HCT116 (cell line): ENCODE measurements around the gene RALGPS2. TPM values are rescaled to one million over a fixed set of nuclear protein-coding genes. Genes with fewer than 3 reads are reported as not detected.

Experiments used
- ATAC-seq: fragments of 200-7000 bp; cut with Tn5 transposase; 2 replicates; pipeline ENCODE4 v1.9.1; 2020; ENCODE audit warnings: mild to moderate bottlenecking, moderate library complexity
- BruUV-seq: library from RNA; stranded (reverse); fragments of 400-500 nt; replicated peaks from 2 replicates; lab custom pipeline; 2021; lab: Mats Ljungman, UMichigan
- CTCF ChIA-PET: fragments of 300-600 bp; sonication (Branson Sonifier 250); formaldehyde crosslinking; loops from one replicate; lab custom pipeline; 2021; ENCODE audit warnings: antibody characterized with exemption; lab: Charles Lee
- POLR2A ChIA-PET: fragments of 300-600, 350-600 bp; sonication (Branson Sonifier 250); formaldehyde crosslinking; loops from one replicate; lab custom pipeline; 2021; ENCODE audit warnings: antibody characterized with exemption; lab: Charles Lee
- RAD21 ChIA-PET, 2 experiments: fragments of 300-600 bp; sonication (Branson Sonifier 250); formaldehyde crosslinking; loops; one replicate each; lab custom pipeline; 2023; ENCODE audit warnings: low total read pairs in 2 of 2; ENCODE audit not compliant: uncharacterized antibody in 2 of 2, unreplicated experiment in 2 of 2, low non-redundant PET in 1 of 2; lab: Charles Lee
- DNase-seq: peaks from one replicate; pipeline ENCODE4 v3.0.0-alpha.2; 2010; ENCODE audit warnings: low read depth, low spot score
- H2AFZ ChIP-seq: fragments of 200-600 bp; shearing (Covaris generic), sonication (generic); 2 replicates; pipeline ENCODE4 v1.6.1; 2017; ENCODE audit warnings: low read depth, mixed run types, mixed read lengths, antibody characterized with exemption, low read length; ENCODE audit not compliant: poor library complexity, severe bottlenecking
- H3K27ac ChIP-seq: 2 replicates; pipeline ENCODE4 v1.5.1; 2012; ENCODE audit warnings: low read depth, low read length
- H3K27me3 ChIP-seq: fragments of 200-600 bp; sonication (generic); 2 replicates; pipeline ENCODE4 v1.6.1; 2016; ENCODE audit warnings: mixed run types, low read length, mixed read lengths; ENCODE audit not compliant: insufficient read depth
- H3K36me3 ChIP-seq, 2 experiments: fragments of 200-500 bp in 1 of 2; fragments of 200-600 bp in 1 of 2; sonication (Bioruptor generic) in 1 of 2; sonication (generic) in 1 of 2; 2 replicates each; pipeline versions ENCODE4 v1.5.1 to v1.6.1; 2014 to 2016; ENCODE audit warnings: low read length in 2 of 2, inconsistent platforms in 1 of 2, mixed read lengths in 1 of 2, mixed run types in 1 of 2; ENCODE audit not compliant: insufficient read depth in 2 of 2, control insufficient read depth in 1 of 2
- H3K4me1 ChIP-seq, 2 experiments: fragments of 200-600 bp in 1 of 2; sonication (generic) in 1 of 2; 2 replicates each; pipeline versions ENCODE4 v1.5.1 to v1.6.1; 2012 to 2017; ENCODE audit warnings: low read length in 2 of 2, inconsistent platforms in 1 of 2, mild to moderate bottlenecking in 1 of 2, mixed read lengths in 1 of 2, mixed run types in 1 of 2, moderate library complexity in 1 of 2; ENCODE audit not compliant: insufficient read depth in 2 of 2, control insufficient read depth in 1 of 2
- H3K4me2 ChIP-seq: fragments of 200-600 bp; sonication (generic); 2 replicates; pipeline ENCODE4 v1.6.1; 2017; ENCODE audit warnings: mixed run types, low read length, mixed read lengths
- H3K4me3 ChIP-seq, 2 experiments: fragments of 200-600 bp in 1 of 2; sonication (generic) in 1 of 2; replicated peaks in 1 of 2; 2 replicates each; pipeline ENCODE4 v1.5.1; 2011 to 2016; ENCODE audit warnings: low read length in 2 of 2, control low read depth in 1 of 2, low read depth in 1 of 2, mild to moderate bottlenecking in 1 of 2, mixed read lengths in 1 of 2, mixed run types in 1 of 2
- H3K79me2 ChIP-seq: fragments of 200-600 bp; sonication (generic); 2 replicates; pipeline ENCODE4 v1.6.1; 2017; ENCODE audit warnings: mild to moderate bottlenecking, mixed run types, low read length, moderate library complexity, mixed read lengths; ENCODE audit not compliant: insufficient read depth
- H3K9ac ChIP-seq: fragments of 200-600 bp; sonication (generic); 2 replicates; pipeline ENCODE4 v1.6.1; 2016; ENCODE audit warnings: low read length, mixed read lengths
- H3K9me2 ChIP-seq: fragments of 200-600 bp; sonication (generic), shearing (Covaris generic); 2 replicates; pipeline ENCODE4 v1.6.1; 2017; ENCODE audit warnings: mixed run types, mild to moderate bottlenecking, moderate library complexity; ENCODE audit not compliant: insufficient read depth
- H3K9me3 ChIP-seq, 2 experiments: fragments of 200-500 bp in 1 of 2; fragments of 200-600 bp in 1 of 2; sonication (Bioruptor generic) in 1 of 2; sonication (generic) in 1 of 2; 2 replicates each; pipeline ENCODE4 v1.6.1; 2014 to 2017; ENCODE audit warnings: low read length in 2 of 2, mixed read lengths in 2 of 2, inconsistent platforms in 1 of 2, low read depth in 1 of 2, mild to moderate bottlenecking in 1 of 2, mixed run types in 1 of 2, moderate library complexity in 1 of 2; ENCODE audit not compliant: control insufficient read depth in 1 of 2, insufficient read depth in 1 of 2
- H4K20me1 ChIP-seq: fragments of 200-600 bp; sonication (generic), shearing (Covaris generic); 2 replicates; pipeline ENCODE4 v1.6.1; 2017; ENCODE audit warnings: mixed run types, mild to moderate bottlenecking, moderate library complexity; ENCODE audit not compliant: insufficient read depth
- ATF3 ChIP-seq: IDR thresholded peaks from 2 replicates; pipeline ENCODE4 v1.6.1; 2012
- CBX3 ChIP-seq: IDR thresholded peaks from 2 replicates; pipeline ENCODE4 v1.6.1; 2012; ENCODE audit warnings: low read depth
- CEBPB ChIP-seq: IDR thresholded peaks from 2 replicates; pipeline ENCODE4 v1.6.1; 2012; ENCODE audit warnings: low read depth
- EZH2 ChIP-seq: fragments of 200-600 bp; sonication (generic); IDR thresholded peaks from 2 replicates; pipeline ENCODE4 v1.6.1; 2017; ENCODE audit warnings: antibody characterized with exemption, mixed run types
- EZH2phosphoT487 ChIP-seq: fragments of 200-600 bp; IDR thresholded peaks from 2 replicates; pipeline ENCODE4 v1.6.1; 2018; ENCODE audit warnings: antibody characterized with exemption, borderline replicate concordance
- SIN3A ChIP-seq: IDR thresholded peaks from 2 replicates; pipeline ENCODE4 v1.6.1; 2012; ENCODE audit warnings: low read depth
- SP1 ChIP-seq: IDR thresholded peaks from 2 replicates; pipeline ENCODE4 v1.6.1; 2012; ENCODE audit warnings: low read depth
- SRF ChIP-seq: IDR thresholded peaks from 2 replicates; pipeline ENCODE4 v1.6.1; 2012; ENCODE audit warnings: low read depth
- ZNF274 ChIP-seq: fragments of 200-500 bp; sonication (Bioruptor generic); IDR thresholded peaks from 2 replicates; pipeline ENCODE4 v1.6.1; 2014; ENCODE audit warnings: mild to moderate bottlenecking, low read depth, low read length, inconsistent platforms
- intact Hi-C: fragments of 100-400 bp; cut with micrococcal nuclease; formaldehyde crosslinking; loops from 2 replicates; pipeline ENCODE4 v1.10.0; 2022
- total RNA-seq: library from RNA; stranded (reverse); gene quantifications from one replicate; pipeline ENCODE4 v1.2.1, GENCODE V29; 2021; ENCODE audit not compliant: unreplicated experiment
- TF ChIP-seq, protein P1 (sequence below): IDR thresholded peaks from 2 replicates; pipeline ENCODE4 v1.6.1; 2011; ENCODE audit warnings: mild to moderate bottlenecking, low read length, moderate library complexity; ENCODE audit not compliant: insufficient replicate concordance; ENCODE audit errors: extremely low read depth

The RALGPS2 gene
- total RNA-seq, 1 experiment from 2014 or later, result 25.6 TPM

DNA sequence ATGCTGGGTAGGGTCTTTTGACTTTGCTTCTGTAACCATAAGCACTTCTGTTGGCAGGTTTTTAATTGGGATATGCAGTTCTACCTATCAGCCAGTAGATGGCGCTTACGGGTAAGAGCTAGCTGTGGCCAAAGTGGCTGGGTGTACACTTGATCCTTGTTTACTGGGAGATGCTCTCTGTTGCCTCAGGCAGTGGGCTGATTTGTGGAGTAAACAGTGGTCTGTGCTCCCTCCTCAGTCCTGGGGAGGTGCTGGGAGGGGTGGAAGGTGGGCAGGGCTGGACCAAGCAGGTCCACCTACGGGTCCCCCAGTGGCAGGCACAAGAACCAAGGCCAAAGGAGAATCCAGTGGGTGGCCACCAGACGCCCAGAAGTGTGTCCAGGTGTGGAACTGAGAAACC, 43.4 kb downstream of the RALGPS2 start (continued):
- TF ChIP-seq EZH2, result no peak

DNA sequence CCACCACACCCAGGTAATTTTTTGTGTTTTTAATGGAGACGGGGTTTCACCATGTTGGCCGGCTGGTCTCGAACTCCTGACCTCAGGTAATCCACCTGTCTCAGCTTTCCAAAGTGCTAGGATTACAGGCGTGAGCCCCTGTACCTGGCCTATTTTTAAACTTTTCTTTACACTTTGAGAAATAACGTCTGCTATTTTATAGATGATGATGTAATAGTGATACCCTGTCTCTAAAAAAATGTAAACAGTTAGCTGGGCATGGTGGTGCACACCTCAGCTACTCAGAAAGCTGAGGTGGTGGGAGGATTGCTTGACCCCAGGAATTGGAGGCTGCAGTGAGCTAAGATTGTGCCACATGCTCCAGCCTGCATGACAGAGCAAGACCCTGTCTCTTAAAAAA, 47.9 kb downstream of the RALGPS2 start:
- Histone ChIP-seq H3K4me1 (no peaks in the 10 kb centered on the region), H3K9ac (no peak overlapping the region), H2AFZ (no peak overlapping the region), H4K20me1 (no peaks in the 10 kb centered on the region), H3K27me3 (no peaks in the 10 kb centered on the region), H3K9me3 (no peaks in the 10 kb centered on the region; a peak in 2 of 4 replicates), H3K4me3 (no peak overlapping the region), H3K36me3 (no peaks in the 10 kb centered on the region), H3K27ac (no peak overlapping the region), H3K79me2 (no peaks in the 10 kb centered on the region), H3K9me2 (no peaks in the 10 kb centered on the region), H3K4me2 (no peak overlapping the region)
- intact Hi-C loops, result no loop called here
- ChIA-PET RAD21 (interaction anchor here in 1 of 2 experiments (0.6 kb wide), 1 partner anchor 248 kb away, joined by 5 read pairs; no protein-coding TSS in a partner anchor), CTCF (interaction anchor here (0.6 kb wide), 1 partner anchor 38 kb away, joined by 3 read pairs; no protein-coding TSS in a partner anchor), POLR2A (no interaction called here)
- BruUV-seq, result no TSS peak
- no peak for DNase-seq
- ATAC-seq, result no peak
- no peak for TF ChIP-seq EZH2phosphoT487
- no peak for TF ChIP-seq SRF
- no peak for TF ChIP-seq SP1
- TF ChIP-seq CEBPB, result no peak
- no peak for TF ChIP-seq ATF3
- no peak for TF ChIP-seq SIN3A
- no peak for TF ChIP-seq ZNF274
- TF ChIP-seq CBX3, result no peak
- TF ChIP-seq, protein P1, sequence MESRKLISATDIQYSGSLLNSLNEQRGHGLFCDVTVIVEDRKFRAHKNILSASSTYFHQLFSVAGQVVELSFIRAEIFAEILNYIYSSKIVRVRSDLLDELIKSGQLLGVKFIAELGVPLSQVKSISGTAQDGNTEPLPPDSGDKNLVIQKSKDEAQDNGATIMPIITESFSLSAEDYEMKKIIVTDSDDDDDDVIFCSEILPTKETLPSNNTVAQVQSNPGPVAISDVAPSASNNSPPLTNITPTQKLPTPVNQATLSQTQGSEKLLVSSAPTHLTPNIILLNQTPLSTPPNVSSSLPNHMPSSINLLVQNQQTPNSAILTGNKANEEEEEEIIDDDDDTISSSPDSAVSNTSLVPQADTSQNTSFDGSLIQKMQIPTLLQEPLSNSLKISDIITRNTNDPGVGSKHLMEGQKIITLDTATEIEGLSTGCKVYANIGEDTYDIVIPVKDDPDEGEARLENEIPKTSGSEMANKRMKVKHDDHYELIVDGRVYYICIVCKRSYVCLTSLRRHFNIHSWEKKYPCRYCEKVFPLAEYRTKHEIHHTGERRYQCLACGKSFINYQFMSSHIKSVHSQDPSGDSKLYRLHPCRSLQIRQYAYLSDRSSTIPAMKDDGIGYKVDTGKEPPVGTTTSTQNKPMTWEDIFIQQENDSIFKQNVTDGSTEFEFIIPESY, result no peak
